Stimulated activated CD4-positive, alpha-beta T cell treated with anti-CD3 and anti-CD28 coated beads, Interleukin-1b, Interleukin-23, amount 100 ng/mL, for 1 hour (primary cell): Measurements from ENCODE around the gene SMIM14.
"Not testable (repeated sequence)": the region's sequence is repeated elsewhere in the genome, so short reads cannot be mapped to it uniquely, and the experiment has no call there.

ENCODE experiments used
- DNase-seq, 2 donors: peaks; one replicate each; pipeline ENCODE4 v3.0.0-alpha.2; 2020; ENCODE audit warnings: low read depth in 2 of 2

Gene SMIM14

DNA sequence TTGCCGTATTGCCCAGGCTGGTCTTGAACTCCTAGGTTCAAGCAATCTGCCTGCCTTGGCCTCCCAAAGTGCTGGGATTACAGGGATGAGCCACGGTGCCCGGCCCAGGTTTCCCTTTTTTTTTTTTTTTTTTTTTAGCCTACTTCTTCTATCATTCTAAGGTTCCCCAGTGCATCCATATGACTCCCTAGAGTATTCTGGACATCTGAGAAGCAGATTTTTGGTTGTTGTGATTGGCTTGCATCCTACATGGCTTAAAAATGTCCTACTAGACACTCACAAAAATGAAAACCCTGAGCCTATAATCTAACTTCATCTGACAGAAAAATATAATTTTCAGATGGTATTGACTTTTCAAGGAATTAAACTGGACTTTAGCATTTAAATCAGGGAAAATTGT lies 41.7 kb downstream of the SMIM14 start:
- no peak for DNase-seq

DNA sequence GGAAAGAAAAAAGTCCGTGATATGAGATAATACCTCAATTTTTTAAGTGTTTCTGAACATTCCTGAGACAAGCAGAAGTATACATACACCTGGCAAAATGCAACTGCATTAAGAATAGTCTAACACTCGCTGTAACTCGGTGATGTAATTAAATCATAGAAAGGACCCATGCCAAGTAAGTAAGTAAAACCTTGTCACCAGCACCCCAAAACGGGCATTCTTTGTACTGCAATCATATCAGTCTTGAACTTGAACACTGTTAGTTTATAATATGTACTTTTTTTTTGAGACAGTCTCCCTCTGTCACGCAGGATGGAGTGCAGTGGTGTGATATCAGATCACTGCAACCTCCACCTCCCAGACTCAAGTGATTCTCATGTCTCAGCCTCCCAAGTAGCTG lies 47.4 kb downstream of the SMIM14 start:
- no peak for DNase-seq

DNA sequence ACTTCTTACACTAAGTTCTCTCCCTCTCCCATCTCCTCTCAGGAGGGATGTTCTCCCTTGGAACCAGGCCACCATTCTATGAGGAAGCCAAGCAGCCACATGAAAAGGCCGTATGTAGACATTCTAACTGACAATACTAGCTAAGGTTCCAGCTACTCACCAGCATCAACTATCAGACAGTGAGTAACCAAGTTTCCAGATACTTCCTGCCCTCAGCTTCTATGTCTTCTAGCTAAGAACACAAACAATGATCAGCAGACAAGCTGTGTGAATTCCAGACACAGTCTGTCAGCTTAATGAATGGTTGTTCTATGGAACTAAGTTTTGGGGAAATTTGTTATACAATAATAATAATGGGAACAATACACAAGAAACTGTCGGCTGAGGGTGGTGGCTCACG lies 50.8 kb downstream of the SMIM14 start:
- no peak for DNase-seq

DNA sequence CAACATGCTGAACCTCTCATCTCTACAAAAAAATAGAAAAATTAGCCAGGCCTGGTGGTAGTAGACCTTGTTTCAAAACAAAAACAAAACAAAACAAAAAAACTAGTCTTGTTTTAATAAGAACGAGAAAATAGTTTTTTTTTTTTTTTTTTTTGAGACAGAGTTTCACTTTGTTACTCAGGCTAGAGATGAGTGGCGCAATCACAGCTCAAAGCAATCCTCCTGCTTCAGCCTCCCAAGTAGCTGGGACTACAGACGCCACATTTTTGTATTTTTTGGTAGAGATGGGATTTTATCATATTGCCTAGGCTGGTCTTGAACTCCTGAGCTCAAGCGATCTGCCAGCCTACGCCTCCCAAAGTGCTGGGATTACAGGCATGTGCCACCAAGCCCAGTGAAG lies 63.7 kb downstream of the SMIM14 start:
- DNase-seq, result no peak

DNA sequence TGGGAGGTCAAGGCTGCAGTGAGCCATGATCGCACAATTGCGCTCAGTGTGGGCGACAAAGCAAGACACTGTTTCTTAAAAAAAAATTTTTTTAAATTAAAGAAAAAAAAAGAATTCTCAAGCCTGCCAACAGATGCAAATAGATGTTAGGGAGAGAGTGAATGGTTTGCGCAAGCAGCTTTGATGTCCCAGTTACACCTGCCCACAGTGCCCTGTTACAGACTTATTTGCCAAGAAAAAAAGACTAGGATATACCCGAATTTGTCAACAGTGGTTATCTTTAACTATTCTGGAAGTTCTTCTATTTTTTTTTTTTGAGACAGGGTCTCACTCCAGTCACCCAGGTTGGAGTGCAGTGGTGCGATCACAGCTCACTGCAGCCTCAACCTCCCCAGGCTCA lies 67.2 kb downstream of the SMIM14 start:
- no peak for DNase-seq

DNA sequence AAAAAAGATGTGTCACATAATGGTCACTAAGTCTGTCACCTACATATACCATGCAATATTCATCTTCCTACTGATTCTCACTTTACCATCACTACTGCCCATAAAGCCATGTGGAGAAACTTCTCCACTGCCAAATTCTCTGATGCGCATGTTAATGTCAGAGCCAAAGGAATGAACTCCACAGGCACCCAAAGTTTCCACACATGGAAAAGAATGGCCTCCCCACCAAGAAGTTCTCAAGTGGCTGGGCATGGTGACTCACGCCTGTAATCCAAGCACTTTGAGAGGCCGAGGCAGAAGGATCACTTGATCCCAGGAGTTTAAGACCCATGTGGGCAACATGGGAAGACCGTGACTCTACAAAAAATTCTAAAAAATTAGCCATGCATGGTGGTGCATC lies 67.6 kb downstream of the SMIM14 start:
- no peak for DNase-seq

DNA sequence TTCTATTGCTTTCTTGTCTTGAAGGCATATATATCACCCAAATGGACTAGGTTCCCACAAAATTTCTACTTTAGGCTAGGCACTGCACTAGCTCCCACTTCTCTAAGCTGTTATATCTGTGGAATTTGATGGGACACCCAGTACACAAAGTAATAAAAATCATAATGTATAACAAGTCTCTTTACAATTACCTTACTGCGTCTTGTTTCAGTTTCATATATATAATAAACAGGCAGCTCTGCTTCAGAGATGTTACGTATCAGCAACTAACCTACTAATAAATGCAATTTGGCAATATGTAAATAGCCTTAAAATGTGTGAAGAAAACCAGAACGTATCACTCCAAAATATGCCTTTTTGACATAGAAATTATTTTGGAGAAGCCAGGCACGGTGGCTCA lies 69.5 kb downstream of the SMIM14 start:
- DNase-seq, result no peak

DNA sequence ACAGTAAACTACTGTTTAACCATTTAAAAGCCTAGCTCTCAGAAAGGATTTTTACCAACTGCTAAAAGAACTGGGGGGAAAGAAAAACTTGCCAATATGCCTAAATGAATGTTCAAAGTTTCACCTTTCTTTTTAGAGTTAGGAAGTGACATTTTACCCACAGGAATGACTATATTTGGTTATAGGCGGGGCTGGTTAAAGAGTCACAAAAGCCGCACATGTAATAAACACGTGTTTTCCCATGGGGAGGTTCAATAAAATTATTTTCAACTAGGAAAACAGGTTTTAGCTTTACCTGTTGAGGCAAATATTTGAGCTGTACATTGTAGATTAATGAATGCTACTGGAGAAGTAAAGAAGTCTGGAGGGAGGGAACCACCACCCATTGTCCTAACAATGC lies 69.9 kb downstream of the SMIM14 start:
- no peak for DNase-seq

DNA sequence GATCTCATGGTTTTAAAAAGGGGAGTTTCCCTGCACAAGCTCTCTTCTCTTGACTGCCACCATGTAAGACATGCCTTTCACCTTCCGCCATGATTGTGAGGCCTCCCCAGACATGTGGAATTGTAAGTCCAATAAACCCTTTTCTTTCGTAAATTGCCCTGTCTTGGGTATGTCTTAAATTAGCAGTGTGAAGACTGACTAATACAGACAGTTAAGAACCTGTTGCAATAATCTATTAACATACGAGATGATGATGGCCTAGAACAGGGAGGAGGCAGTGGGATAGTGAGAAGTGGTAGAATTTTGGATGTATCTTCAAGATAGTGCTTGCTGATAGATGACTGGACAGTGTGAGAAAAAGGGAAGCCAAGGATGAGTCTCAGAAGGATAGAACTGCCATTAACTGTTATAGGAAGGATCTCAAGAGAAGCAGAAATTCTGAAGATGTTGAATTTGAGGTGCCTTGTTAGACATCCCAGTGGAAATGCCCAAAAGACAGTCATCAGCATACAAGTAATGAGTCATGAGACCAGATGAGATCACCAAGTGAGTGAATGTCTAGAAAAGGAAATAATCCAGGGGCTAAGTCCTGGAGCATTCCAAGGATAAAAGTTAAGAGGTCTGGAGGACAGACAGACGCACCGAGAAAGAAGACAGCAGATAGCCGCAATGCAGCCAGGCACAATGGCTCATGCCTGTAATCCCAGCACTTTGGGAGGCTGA lies 72.6 kb downstream of the SMIM14 start:
- no peak for DNase-seq

DNA sequence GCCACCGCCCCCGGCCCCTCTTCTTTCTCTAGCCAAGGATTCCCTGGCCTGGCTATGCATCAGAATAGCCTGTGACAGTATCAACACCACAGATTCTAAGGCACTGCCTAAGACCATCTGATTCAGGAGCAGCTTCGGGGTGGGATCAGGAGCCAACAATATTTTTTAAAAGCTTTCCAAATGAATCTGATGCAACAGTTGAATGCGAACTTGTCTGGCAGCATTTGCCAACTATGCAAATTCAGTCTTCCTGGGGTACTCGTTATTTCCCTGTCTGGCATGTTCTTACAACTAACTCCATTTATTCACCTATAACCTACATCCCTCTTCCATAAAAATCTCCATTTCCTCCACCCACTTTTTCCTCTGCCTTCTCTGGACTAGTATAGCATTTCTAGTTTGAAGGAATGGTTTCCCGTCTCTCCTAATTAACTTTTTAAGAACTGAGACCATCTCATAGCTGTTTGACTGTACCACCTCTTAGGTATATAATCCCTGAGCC lies 75.3 kb downstream of the SMIM14 start:
- DNase-seq, result no peak

DNA sequence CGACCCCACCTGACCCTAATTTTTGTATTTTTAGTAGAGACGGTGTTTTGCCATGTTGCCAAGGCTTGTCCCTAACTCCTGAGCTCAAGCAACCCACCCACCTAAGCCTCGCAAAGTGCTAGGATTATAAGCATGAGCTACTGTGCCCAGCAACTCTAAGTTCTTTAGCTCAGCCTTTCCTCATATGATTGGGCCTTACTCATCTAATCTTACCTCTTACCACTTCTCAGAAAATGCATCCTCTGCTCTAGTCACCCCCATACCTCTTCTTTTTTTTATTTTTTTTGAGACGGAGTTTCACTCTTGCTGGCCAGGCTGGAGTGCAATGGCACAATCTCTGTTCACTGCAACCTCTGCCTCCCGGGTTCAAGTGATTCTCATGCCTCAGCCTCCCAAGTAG lies 75.9 kb downstream of the SMIM14 start:
- DNase-seq, result no peak

DNA sequence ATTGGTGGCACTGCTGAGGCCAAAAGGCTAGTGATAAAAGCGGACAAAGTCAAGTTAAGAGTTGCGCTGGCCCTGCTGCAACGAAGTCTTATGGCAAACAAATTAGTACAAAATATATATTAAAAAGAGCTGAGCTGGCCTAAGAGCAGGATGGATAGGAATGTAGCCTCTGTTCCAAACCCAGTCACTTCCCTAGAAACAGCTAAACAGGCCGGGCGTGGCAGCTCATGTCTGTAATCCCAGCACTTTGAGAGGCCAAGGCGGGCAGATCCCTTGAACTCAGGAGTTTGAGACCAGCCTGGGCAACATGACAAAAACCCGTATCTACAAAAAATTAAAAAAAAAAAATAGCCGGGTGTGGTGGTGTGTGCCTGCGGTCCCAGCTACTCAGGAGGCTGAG lies 79.0 kb downstream of the SMIM14 start:
- no peak for DNase-seq

DNA sequence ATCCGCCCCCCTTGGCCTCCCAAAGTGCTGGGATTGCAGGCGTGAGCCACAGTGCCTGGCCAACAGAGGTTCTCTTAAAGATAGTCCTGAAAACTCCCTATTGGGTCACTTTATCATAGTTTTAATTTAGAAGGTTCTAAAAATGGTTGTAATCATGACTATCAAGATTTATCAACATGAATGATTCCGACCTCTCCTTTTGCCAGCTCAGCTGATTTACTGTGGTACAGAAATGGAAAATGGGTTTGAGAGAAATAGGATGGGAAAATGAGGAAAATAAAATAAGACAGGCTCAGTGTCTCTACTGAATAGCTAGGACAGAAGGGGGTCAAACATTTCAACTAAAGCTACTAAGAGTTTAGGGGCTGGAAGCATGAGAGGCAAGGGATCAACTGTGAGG lies 83.2 kb downstream of the SMIM14 start:
- DNase-seq, result no peak

DNA sequence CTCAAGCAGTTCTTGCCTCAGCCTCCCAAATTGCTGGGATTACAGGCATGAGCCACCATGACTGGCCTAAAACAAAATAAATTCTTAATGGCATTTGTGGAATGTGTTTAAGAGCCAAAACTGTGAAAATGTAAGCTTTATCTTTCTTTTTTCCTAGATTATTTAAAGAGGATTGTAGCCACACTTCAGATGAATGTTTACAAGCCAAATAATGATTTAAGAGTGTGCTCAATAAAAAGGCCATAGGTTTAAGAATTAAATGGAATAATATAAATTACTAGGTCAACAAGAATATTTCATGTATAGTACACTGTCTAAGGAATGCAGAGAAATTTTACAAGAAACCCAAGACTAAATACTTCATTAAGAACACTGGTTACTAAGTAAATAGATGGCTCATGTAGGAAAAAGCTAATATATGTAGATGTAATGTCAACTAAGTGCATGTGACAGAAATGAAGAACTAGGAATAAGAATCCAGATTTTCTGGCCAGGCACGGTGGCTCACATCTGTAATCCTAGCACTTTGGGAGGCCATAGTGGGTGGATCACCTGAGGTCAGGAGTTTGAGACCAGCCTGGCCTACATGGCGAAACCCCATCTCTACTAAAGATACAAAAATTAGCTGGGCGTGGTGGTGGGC lies 90.1 kb downstream of the SMIM14 start:
- DNase-seq, result no peak

DNA sequence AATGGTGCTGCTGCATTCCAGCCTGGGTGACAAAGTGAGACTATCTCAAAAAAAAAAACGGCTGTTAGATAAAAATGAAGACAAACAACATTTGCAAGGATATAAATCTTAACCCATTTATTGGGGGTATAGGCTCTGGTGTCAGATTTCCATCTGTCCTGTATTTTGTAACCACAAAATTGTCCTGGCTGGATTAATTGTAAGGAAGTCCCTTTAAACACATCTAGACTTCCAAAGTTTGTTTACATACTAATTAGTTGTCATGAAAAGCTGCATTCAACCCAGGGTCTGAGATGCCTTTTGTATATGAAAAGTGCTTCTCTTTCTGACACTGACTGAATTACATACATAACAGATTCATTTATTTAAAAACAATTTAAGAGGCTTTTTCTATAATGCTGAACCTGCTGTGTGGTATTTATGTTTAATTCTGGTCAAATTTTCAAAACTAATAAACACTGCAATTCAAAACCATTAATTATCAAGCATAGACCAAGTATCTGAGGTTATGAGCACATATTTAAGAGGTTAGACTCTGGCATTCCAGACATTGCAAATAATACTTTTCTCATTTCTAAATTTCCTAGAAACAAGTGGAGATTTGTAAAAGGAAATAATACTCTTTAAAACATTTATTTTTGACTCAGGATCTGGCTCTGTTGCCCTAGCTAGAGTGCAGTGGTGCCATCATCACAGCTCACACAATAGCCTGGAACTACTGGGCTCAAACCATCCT lies 93.9 kb downstream of the SMIM14 start:
- DNase-seq, result no peak

DNA sequence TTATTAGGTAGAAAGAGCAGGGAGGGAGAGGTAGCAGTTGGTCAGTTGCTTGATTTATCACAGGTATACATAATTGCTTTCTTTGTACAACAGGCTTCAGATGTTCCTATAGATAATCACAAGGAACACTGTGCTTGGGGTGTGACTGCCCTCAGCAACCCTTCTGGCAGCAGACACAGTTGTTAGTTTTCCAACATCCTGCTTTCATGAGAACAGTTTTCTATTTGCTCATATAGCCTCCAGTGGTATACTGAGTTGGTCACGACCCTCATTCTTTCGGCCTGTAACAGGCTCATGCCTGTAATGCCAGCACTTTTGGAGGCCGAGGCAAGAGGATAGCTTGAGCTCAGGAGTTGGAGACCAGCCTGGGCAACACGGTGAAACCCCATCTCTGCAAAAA lies 94.6 kb downstream of the SMIM14 start:
- DNase-seq, result not testable (repeated sequence)

DNA sequence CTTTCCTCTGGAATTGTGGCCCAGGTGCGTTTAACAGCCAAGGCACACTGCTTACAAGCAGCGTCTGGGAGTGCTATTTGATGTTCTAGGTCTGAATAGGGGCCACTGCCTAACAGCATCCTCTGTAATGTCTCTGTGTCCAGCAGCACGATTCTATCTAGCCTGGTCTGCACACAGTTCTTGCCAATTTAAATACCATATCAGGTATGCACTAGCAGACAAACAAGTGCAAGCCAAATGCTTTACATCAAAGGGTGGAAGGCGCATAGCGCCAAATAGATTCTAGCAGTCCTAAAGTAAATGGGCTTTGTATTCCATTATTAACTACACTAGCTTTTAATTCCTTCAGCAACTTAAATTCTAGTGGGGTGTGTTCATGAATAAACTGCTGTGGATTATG lies 95.6 kb downstream of the SMIM14 start:
- DNase-seq, result no peak

DNA sequence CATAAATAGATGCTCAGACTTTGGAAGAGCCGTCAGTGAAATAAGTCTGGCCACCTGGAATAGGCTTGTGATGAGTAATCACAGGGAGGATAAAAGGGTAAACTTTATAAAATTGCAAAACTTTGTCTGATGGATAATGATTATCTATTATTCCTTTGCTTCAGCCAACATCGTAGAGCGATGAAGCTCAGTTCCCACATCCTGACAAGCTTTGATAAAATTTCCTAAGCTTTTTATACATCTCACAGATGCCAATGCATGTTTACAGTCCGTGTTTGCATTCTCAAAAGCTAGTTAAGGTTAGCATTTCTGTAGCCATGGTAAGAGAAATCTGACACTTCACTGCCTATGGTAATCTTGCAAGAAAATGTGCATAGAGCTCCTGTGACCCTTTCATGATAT lies 96.1 kb downstream of the SMIM14 start:
- DNase-seq, result no peak

DNA sequence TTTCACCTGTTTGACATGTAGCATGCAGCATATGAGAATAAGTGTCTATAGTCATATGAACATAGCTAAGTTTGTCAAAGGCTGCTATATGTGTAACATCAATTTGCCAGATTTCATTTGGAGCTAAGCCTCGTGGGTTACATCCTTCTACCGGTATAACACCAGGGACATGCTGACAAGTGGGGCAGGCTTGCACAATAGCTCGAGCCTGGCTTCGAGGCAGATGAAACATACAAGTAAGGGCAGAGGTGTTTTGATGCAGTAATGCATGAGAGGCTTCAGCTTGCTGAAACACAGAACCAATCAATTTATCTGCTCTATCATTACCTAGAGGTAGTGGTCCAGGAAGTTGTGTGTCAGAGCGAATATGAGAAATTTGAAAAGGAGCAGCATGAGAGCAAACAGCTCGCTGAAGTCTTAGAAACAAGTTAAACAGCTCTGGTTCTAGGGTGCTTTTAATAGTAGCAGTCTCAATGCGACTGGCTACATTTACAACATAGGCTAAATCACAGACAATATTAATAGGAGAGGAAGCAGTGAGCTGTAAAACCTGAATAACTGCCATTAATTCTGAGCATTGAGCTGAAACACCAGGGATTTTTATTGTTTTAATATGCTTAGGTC lies 96.6 kb downstream of the SMIM14 start:
- DNase-seq, result no peak

DNA sequence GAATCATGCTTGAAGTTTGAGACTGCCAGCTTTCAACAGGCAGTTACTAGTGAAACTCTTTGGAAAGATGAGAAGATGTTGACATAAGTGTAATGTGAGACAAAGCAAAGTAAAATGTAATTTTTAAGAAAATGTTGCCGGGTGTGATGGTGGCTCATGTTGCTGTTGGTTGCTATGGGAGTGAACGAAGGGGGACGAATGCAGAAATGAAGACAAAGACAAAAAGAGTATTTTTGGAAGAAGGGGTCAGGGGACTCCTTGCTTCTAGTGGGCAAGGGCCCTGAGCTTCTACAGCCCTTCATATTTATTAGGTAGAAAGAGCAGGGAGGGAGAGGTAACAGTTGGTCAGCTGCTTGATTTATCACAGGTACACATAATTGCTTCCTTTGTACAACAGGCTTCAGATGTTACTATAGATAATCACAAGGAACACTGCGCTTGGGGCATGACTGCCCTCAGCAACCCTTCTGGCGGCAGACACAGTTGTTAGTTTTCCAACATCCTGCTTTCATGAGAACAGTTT lies 99.5 kb downstream of the SMIM14 start:
- DNase-seq, result no peak

DNA sequence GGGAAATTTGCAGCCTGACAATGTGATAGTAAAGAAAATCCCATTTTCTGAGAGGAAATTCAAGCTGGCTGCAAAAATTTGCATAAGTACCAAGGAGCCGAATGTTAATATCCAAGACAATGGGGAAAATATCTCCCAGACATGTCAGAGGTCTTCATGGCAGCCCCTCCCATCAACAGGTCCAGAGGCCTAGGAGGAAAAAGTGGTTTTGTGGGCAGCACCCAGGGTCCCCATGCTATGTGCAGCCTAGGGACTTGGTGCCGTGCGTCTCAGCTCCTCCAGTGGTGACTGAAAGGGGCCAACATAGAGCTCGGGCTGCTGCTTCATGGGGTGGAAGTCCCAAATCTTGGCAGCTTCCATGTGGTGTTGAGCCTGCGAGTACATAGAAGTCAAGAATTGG lies 105.1 kb downstream of the SMIM14 start:
- DNase-seq, result no peak

DNA sequence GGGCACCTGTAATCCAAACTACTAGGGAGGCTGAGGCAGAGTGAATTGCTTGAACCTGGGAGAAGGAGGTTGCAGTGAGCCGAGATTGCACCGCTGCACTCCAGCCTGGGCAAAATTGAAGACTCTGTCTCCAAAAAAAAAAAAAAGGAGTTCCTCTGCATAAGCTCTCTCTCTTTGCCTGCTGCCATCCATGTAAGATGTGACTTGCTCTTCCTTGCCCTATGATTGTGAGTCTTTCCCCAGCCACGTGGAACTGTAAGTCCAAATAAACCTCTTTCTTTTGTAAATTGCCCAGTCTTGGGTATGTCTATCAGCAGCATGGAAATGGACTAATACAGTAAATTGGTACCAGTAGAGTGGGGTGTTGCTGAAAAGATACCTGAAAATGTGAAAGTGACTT lies 106.4 kb downstream of the SMIM14 start:
- not testable (repeated sequence) for DNase-seq
